Measurements from ENCODE around the gene LTN1.
"Not testable (repeated sequence)": the region's sequence is repeated elsewhere in the genome, so short reads cannot be mapped to it uniquely, and the experiment has no call there.

Gene LTN1

DNA sequence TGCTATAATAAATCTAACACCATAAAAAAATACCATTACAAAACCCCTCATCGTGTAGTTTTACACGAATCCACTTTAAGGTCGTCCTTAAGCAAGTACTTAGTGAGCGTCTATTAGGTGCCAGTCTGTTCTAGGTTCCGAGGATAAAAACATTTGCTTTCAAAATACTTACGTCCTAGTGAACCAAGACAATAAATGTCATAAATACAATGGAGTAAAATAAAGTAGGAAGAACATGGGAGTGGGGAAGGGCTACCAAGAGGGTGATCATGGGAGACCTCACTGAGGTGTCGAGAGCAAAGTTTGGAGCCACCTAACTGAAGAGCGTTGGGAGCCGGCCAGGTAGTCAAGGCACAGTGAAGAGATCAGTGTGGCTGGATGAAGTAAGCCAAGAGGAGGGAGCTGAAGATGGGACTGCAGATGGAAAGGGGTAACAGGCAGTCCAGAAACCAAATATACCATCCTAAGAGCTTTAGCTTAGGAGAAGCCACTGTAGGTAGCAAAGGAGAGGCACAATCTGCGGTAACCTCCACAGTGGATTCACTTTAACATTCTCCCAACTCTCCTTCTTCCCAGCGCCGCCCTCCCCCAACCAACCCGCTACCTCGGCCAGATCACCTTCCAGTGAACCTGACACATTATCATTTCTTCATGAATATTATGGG is 684 bp downstream of the LTN1 start:
- DNase-seq (ENCODE audit: low read depth in 2 of 3, low spot score in 2 of 3), result no peak

GRCh38 chr21:28988146-28988545 is 4.5 kb downstream of the LTN1 start:
- not testable (repeated sequence) for DNase-seq (ENCODE audit: low read depth in 2 of 3, low spot score in 2 of 3)

DNA sequence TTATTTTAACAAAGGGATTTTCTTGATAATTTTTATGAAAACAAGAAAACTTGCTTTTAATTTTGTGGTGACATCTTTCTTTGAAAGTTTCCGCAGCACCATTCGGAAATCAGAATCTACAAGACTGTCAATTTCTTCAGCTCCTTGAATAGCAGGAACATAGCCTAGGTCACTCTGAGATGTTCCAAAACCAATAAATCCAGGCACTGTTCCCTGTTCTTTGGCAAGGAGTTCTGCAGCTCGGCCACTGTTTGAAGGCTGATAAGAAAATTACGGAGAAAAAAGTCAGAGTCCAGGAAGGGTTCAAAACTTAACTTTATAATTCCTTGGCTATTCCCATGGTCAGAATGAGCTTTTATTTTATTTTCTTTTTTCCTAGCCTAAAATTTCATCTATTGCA is 6.0 kb downstream of the LTN1 start:
- no peak for DNase-seq (ENCODE audit: low read depth in 2 of 3, low spot score in 2 of 3)

GRCh38 chr21:28982637-28983036 is 10.0 kb downstream of the LTN1 start:
- DNase-seq (ENCODE audit: low read depth in 2 of 3, low spot score in 2 of 3), result no peak

- no peak for DNase-seq (ENCODE audit: low read depth in 2 of 3, low spot score in 2 of 3)
Observed at GRCh38 chr21:28979092-28979491, 13.6 kb downstream of the LTN1 start.

GRCh38 chr21:28975397-28975796 is 17.3 kb downstream of the LTN1 start:
- DNase-seq (ENCODE audit: low read depth in 2 of 3, low spot score in 2 of 3), result no peak

GRCh38 chr21:28974531-28975227 is 18.0 kb downstream of the LTN1 start:
- no peak for DNase-seq (ENCODE audit: low read depth in 2 of 3, low spot score in 2 of 3)

GRCh38 chr21:28972398-28972797 is 20.3 kb downstream of the LTN1 start:
- DNase-seq (ENCODE audit: low read depth in 2 of 3, low spot score in 2 of 3), result no peak

DNA sequence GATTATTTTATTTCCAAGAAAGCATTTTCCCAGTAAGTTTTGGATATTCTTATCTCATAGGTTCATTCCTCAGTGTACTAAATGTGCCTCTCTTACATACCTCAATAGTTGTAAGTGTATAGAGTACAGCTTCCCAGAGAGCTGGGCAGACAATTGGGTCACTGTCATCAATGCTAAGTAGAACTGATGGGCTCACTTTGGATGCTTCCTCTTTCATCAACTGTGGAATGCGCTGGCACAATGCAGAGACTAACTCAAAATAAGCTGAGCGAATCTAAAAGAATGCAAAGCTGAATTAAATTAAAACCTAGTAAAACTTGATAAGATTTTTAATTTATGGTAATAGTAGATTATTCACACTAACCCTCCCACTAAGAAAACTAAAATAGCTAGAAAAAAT is 21.5 kb downstream of the LTN1 start:
- no peak for DNase-seq (ENCODE audit: low read depth in 2 of 3, low spot score in 2 of 3)

DNA sequence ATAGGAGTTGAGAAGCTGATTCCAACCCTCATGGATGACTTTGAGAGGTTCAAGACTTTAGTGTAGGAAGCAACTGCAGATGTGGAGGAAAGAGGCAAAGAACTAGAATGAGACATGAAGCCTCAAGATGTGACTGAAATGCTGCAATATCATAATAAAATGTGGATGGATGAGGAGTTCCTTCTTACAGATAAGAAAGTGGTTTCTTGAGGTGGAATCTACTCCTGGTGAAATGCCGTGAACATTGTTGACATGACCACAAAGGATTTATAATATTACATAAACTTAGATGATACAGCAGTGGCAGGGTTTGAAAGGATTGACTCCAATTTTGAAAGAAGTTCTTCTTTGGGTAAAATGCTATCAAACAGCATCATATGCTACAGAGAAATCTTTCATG is 28.8 kb downstream of the LTN1 start:
- DNase-seq (ENCODE audit: low read depth in 2 of 3, low spot score in 2 of 3), result no peak

DNA sequence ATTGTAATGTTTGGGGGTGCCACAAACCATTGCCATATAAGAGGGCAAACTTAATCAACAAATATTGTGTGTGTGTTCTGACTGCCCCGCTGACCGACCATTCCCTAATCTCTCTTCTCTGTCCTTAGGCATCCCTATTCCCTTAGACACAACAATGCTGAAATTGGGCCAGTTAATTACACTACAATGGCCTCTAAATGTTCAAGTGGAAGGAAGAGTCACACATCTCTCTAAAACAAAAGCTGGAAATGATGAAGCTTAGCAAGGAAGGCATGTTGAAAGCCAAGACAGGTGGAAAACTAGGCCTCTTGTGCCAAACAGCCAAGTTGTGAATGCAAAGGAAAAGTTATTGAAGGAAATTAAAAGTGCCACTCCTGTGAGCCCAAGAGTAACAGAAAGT is 30.2 kb downstream of the LTN1 start:
- DNase-seq (ENCODE audit: low read depth in 2 of 3, low spot score in 2 of 3), result no peak

DNA sequence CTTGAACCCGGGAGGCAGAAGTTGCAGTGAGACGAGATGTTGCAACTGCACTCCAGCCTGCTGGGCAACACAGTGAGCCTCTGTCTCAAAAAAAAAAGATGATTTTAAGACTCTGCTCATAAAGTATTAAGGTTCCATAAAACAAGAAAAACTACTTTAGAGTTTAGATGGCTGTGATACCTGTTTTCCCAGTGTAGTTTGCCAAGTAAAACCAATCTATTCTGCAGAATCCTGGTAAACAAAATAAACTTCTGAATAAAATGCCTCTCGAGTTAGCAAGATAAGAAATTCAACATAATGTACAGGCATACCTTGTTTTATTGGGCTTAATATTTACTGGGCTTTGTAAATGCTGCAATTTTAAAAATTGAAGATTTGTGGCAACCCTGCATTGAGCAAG is 30.8 kb downstream of the LTN1 start:
- DNase-seq (ENCODE audit: low read depth in 2 of 3, low spot score in 2 of 3), result no peak

GRCh38 chr21:28960245-28960644 is 32.4 kb downstream of the LTN1 start:
- no peak for DNase-seq (ENCODE audit: low read depth in 2 of 3, low spot score in 2 of 3)

- DNase-seq (ENCODE audit: low read depth in 2 of 3, low spot score in 2 of 3), result no peak
Observed at GRCh38 chr21:28959367-28960099, 33.1 kb downstream of the LTN1 start.

DNA sequence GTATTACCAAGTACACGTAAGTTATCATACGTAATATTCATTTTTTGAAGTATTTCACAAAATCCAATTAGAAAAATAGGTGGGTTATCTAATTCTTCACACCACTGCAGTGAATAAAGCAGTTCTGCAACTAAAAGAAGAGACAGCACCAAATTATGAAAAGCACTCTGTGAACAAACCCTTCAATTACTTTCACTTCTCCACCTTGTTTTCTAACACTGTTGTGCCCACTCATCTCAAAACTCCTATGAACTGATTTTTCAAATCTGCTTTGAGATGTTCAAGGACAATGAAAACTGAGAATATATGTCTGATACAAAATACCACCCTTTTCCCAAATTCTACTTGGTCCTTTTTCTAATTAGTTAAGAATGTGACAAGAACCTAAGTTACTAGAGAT is 39.4 kb downstream of the LTN1 start:
- DNase-seq (ENCODE audit: low read depth in 2 of 3, low spot score in 2 of 3), result no peak

- DNase-seq (ENCODE audit: low read depth in 2 of 3, low spot score in 2 of 3), result no peak
Observed at GRCh38 chr21:28952686-28953085, 40.0 kb downstream of the LTN1 start.

GRCh38 chr21:28949318-28949717 is 43.4 kb downstream of the LTN1 start:
- no peak for DNase-seq (ENCODE audit: low read depth in 2 of 3, low spot score in 2 of 3)

- DNase-seq (ENCODE audit: low read depth in 2 of 3, low spot score in 2 of 3), result no peak
Observed at GRCh38 chr21:28944296-28944695, 48.4 kb downstream of the LTN1 start.

DNA sequence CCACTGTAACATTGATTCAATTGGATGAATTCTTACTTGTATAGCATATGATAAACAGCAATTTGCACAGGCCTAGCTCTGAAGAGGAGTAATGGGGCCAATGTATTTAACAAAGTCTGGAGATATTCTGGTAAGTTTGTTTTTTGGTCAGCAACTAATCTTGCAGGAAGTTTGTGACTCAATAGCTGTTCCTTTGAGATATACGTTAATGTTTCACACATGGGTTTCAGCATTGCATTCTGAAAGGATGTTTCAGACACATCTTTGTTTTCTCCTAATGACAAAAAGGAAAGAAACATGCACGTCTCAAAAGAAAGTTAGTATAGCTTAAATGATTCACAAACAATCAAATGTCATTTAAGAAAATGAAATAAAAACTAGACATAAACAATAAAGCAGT is 49.0 kb downstream of the LTN1 start:
- no peak for DNase-seq (ENCODE audit: low read depth in 2 of 3, low spot score in 2 of 3)

DNA sequence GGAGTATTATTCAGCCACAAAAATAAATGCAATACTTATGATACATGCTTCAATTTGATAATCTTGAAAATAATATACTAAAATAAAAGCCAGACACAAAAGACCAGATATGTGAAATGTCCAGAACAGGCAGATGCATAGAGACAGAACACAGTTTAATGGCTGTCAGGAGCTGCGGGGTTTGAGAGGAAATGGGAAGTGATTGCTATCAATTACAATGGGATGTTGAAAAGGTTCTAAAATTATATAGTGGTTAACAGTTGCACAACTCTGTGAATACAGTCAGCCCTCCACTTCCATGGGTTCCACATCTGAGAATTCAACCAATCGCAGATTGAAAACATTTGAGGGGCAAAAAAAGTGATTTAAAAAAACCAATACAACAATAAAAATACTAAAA is 54.0 kb downstream of the LTN1 start:
- no peak for DNase-seq (ENCODE audit: low read depth in 2 of 3, low spot score in 2 of 3)

GRCh38 chr21:28937737-28938136 is 54.9 kb downstream of the LTN1 start:
- no peak for DNase-seq (ENCODE audit: low read depth in 2 of 3, low spot score in 2 of 3)

- DNase-seq (ENCODE audit: low read depth in 2 of 3, low spot score in 2 of 3), result no peak
Observed at GRCh38 chr21:28936721-28937120, 56.0 kb downstream of the LTN1 start.
